WERI-Rb-1 (cell line): ENCODE measurements around the gene BCL10.

Experiments
- DNase-seq: peaks from one replicate; pipeline ENCODE4 v3.0.0-alpha.2; 2020
- H3K27ac ChIP-seq: fragments of 250-450 bp; sonication (Bioruptor Pico); 2 replicates; pipeline ENCODE4 v1.5.1; 2020; ENCODE audit warnings: mild to moderate bottlenecking, moderate library complexity
- H3K27me3 ChIP-seq: fragments of 250-450 bp; sonication (Bioruptor Pico); 2 replicates; pipeline ENCODE4 v1.5.1; 2021; ENCODE audit warnings: mild to moderate bottlenecking, low read depth, moderate library complexity; ENCODE audit not compliant: insufficient read depth, severe bottlenecking
- H3K36me3 ChIP-seq: fragments of 250-450 bp; sonication (Bioruptor Pico); 2 replicates; pipeline ENCODE4 v1.5.1; 2020; ENCODE audit warnings: mild to moderate bottlenecking, moderate library complexity
- H3K4me3 ChIP-seq: 2 replicates; pipeline ENCODE4 v1.5.1; 2011; ENCODE audit warnings: low read depth, mild to moderate bottlenecking, control low read depth, low read length
- H3K9me3 ChIP-seq: fragments of 250-450 bp; sonication (Bioruptor Pico); 2 replicates; pipeline ENCODE4 v1.5.1; 2021; ENCODE audit warnings: mild to moderate bottlenecking, moderate library complexity; ENCODE audit not compliant: severe bottlenecking
- CTCF ChIP-seq: IDR thresholded peaks from 2 replicates; pipeline ENCODE4 v1.5.1; 2011; ENCODE audit warnings: low read depth, mild to moderate bottlenecking, control low read depth, inconsistent platforms, low read length

The BCL10 gene

GRCh38 chr1:85315789-85316188 lies 39.4 kb upstream of the BCL10 start:
- Histone ChIP-seq H3K4me3 (no peak overlapping the region), H3K36me3 (no peaks in the 10 kb centered on the region), H3K27me3 (no peaks in the 10 kb centered on the region), H3K9me3 (no peaks in the 10 kb centered on the region), H3K27ac (no peak overlapping the region)
- TF ChIP-seq CTCF = no peak
- no peak for DNase-seq

DNA sequence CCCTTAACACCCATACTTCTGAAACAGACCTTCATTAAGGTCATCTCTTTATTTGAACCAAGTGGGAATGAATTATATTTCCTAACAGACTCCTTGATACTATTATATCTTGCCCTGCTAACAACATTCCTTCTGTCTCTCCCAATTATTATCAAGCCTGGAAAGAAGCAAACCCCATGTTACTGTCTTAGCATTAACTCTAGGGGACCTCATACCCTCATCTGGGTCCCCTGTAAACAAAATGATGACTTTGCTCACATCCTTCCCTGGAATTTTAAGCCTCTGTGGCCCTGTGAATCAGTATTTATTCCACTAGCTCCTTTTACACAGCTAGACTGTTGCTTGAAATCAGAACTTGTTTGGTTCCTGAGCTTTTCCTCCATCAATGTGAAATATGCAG lies 38.3 kb upstream of the BCL10 start:
- Histone ChIP-seq H3K36me3 (no peaks in the 10 kb centered on the region), H3K9me3 (no peaks in the 10 kb centered on the region), H3K4me3 (no peak overlapping the region), H3K27me3 (no peaks in the 10 kb centered on the region), H3K27ac (no peak overlapping the region)
- no peak for TF ChIP-seq CTCF
- DNase-seq = no peak

DNA sequence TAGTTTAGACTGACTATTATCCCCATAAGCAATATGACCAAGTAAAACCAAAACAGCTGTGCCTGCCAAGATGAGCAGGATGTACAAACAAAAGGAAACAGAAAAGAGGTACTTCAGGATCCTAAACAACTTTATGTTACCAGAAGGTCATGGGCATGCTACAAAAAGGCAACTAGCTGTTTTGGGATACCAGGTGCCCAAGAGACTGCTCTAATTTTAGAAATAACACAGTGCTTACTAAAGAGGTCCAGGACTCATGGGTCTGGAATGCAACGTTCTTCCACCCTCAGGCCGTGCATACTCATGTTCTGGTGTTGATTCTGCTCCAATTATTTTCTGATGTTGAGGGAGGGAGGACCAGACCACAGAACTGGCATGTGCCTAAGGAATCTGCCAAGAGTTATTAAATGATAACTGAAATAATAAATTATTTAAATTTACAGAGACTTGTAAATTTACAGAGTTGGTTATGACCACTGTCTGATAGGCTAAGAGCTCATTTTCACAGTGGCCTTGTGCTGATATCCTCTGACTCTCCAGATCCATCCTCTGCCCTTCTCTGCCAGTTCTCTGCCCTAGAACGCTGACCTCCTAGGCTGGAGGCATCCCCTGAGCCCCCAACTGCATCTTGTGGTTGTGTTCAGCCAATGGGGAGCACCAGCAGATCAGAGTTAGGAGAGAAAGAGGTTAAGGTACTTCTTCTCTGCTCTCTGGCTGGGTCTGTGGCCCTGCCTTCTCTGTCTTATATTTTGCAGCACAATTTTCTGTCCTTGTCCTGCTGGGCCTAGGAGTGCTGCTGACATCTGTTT lies 37.7 kb upstream of the BCL10 start:
- no peak overlapping the region for H3K27ac ChIP-seq

GRCh38 chr1:85311818-85312217 lies 35.4 kb upstream of the BCL10 start:
- Histone ChIP-seq H3K4me3 (no peak overlapping the region), H3K27me3 (no peaks in the 10 kb centered on the region), H3K36me3 (no peaks in the 10 kb centered on the region), H3K9me3 (no peaks in the 10 kb centered on the region), H3K27ac (no peak overlapping the region)
- TF ChIP-seq CTCF = no peak
- no peak for DNase-seq

More for the DNA sequence above, 37.7 kb upstream of the BCL10 start:
- no peak for DNase-seq
- no peak for TF ChIP-seq CTCF
- Histone ChIP-seq H3K9me3 (no peaks in the 10 kb centered on the region), H3K27me3 (no peaks in the 10 kb centered on the region), H3K36me3 (no peaks in the 10 kb centered on the region), H3K4me3 (no peak overlapping the region)

GRCh38 chr1:85308833-85309350 lies 32.5 kb upstream of the BCL10 start:
- no peak for DNase-seq

More at GRCh38 chr1:85308833-85309350, 32.5 kb upstream of the BCL10 start:
- H3K27ac ChIP-seq = no peak overlapping the region
- H3K9me3 ChIP-seq = no peaks in the 10 kb centered on the region
- no peaks in the 10 kb centered on the region for H3K36me3 ChIP-seq
- H3K27me3 ChIP-seq = no peaks in the 10 kb centered on the region
- no peak for TF ChIP-seq CTCF
- no peak overlapping the region for H3K4me3 ChIP-seq
